ENCODE data around the gene ZNF451.

DNA sequence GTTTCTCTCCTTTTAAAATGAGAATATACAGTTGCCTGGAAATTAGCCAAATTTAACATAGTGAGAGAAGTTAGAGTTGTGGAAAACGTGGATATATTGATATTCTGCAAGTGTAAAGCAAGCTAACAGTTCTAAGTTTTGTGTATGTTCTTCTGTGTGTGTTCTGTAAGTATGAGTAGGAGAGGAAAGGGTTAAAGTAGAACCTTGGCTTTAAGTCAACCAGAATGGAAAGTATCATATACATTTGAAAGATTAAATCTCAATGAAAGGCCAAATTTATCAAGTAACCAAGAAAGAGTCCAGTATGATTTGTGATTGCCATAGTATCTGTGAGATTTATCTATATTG is 52.2 kb downstream of the ZNF451 start:
- TF ChIP-seq EZH2phosphoT487 (IDR thresholded peaks at IDR 0.05; ENCODE audit: borderline replicate concordance): no peak
- TF ChIP-seq, protein P1, sequence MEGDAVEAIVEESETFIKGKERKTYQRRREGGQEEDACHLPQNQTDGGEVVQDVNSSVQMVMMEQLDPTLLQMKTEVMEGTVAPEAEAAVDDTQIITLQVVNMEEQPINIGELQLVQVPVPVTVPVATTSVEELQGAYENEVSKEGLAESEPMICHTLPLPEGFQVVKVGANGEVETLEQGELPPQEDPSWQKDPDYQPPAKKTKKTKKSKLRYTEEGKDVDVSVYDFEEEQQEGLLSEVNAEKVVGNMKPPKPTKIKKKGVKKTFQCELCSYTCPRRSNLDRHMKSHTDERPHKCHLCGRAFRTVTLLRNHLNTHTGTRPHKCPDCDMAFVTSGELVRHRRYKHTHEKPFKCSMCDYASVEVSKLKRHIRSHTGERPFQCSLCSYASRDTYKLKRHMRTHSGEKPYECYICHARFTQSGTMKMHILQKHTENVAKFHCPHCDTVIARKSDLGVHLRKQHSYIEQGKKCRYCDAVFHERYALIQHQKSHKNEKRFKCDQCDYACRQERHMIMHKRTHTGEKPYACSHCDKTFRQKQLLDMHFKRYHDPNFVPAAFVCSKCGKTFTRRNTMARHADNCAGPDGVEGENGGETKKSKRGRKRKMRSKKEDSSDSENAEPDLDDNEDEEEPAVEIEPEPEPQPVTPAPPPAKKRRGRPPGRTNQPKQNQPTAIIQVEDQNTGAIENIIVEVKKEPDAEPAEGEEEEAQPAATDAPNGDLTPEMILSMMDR (conservative IDR thresholded peaks at IDR 0.05; ENCODE audit: low read length): no peak
